Liver (tissue), 9 donors: ENCODE results near the gene SLC7A6. TPM values are rescaled to one million over a fixed set of nuclear protein-coding genes. Genes with fewer than 3 reads are reported as not detected.
A peak's percentile ranks its signal among the peaks of the same experiment; 100 is the strongest.

ENCODE experiments used
- DNase-seq: peaks from one replicate; pipeline ENCODE4 v3.0.0-alpha.2; 2017; ENCODE audit warnings: low spot score
- H3K27ac ChIP-seq, 2 donors: one replicate each; pipeline ENCODE4 v1.7.0; 2013; ENCODE audit warnings: inconsistent platforms in 2 of 2, low read length in 2 of 2, control low read depth in 1 of 2, low read depth in 1 of 2, mild to moderate bottlenecking in 1 of 2
- H3K27me3 ChIP-seq, 4 donors: one replicate each; pipeline versions ENCODE4 v1.6.1 to v1.7.0; 2013; ENCODE audit warnings: low read length in 3 of 4, inconsistent platforms in 1 of 4, mild to moderate bottlenecking in 1 of 4, moderate library complexity in 1 of 4; ENCODE audit not compliant: control insufficient read depth in 4 of 4, insufficient read depth in 4 of 4
- H3K36me3 ChIP-seq, 4 donors: one replicate each; pipeline versions ENCODE4 v1.6.1 to v1.7.0; 2013; ENCODE audit warnings: low read length in 3 of 4, mild to moderate bottlenecking in 3 of 4, low read depth in 1 of 4, moderate library complexity in 1 of 4; ENCODE audit not compliant: control insufficient read depth in 4 of 4, insufficient read depth in 3 of 4
- H3K4me1 ChIP-seq, 4 donors: one replicate each; pipeline versions ENCODE4 v1.6.1 to v1.7.0; 2013; ENCODE audit warnings: low read length in 3 of 4, mild to moderate bottlenecking in 3 of 4, moderate library complexity in 1 of 4; ENCODE audit not compliant: control insufficient read depth in 4 of 4, insufficient read depth in 4 of 4
- H3K4me3 ChIP-seq, 3 donors: one replicate each; pipeline versions ENCODE4 v1.6.1 to v1.7.0; 2013; ENCODE audit warnings: low read length in 3 of 3, control low read depth in 1 of 3, low read depth in 1 of 3, mild to moderate bottlenecking in 1 of 3
- H3K9ac ChIP-seq, 2 donors: one replicate each; pipeline ENCODE4 v1.7.0; 2013; ENCODE audit warnings: low read length in 2 of 2, mild to moderate bottlenecking in 2 of 2, moderate library complexity in 2 of 2, control low read depth in 1 of 2, low read depth in 1 of 2
- H3K9me3 ChIP-seq, 4 donors: one replicate each; pipeline versions ENCODE4 v1.6.1 to v1.7.0; 2013; ENCODE audit warnings: low read length in 3 of 4; ENCODE audit not compliant: control insufficient read depth in 4 of 4
- CTCF ChIP-seq: fragments of 150-350 bp; IDR thresholded peaks from 2 replicates; pipeline ENCODE4 v1.5.1; 2017; ENCODE audit warnings: improper control_type of control experiment, low read depth, low read length; ENCODE audit not compliant: missing input control
- EGR1 ChIP-seq, 2 donors: IDR thresholded peaks; 2 replicates each; pipeline ENCODE4 v1.6.1; 2016 to 2018; ENCODE audit warnings: antibody characterized with exemption in 2 of 2, low read depth in 2 of 2
- FOXA1 ChIP-seq: IDR thresholded peaks from 2 replicates; pipeline ENCODE4 v1.6.1; 2016; ENCODE audit warnings: antibody characterized with exemption
- FOXA2 ChIP-seq: IDR thresholded peaks from 2 replicates; pipeline ENCODE4 v1.6.1; 2016; ENCODE audit warnings: antibody characterized with exemption
- GABPA ChIP-seq, 2 donors: IDR thresholded peaks in 1 of 2; conservative IDR thresholded peaks in 1 of 2; 2 replicates each; pipeline ENCODE4 v1.6.1; 2016; ENCODE audit warnings: antibody characterized with exemption in 2 of 2, mild to moderate bottlenecking in 1 of 2, moderate library complexity in 1 of 2
- HNF4A ChIP-seq, 2 donors: conservative IDR thresholded peaks; 2 replicates each; pipeline ENCODE4 v1.6.1; 2016; ENCODE audit warnings: antibody characterized with exemption in 2 of 2, mild to moderate bottlenecking in 2 of 2
- HNF4G ChIP-seq: IDR thresholded peaks from 2 replicates; pipeline ENCODE4 v1.6.1; 2016; ENCODE audit warnings: antibody characterized with exemption
- JUND ChIP-seq, 2 donors: IDR thresholded peaks; 2 replicates each; pipeline ENCODE4 v1.6.1; 2016; ENCODE audit warnings: antibody characterized with exemption in 2 of 2
- NR2F2 ChIP-seq: IDR thresholded peaks from 2 replicates; pipeline ENCODE4 v1.6.1; 2016; ENCODE audit warnings: antibody characterized with exemption
- RAD21 ChIP-seq, 2 donors: IDR thresholded peaks; 2 replicates each; pipeline ENCODE4 v1.6.1; 2016; ENCODE audit warnings: antibody characterized with exemption in 2 of 2, mild to moderate bottlenecking in 2 of 2
- REST ChIP-seq: IDR thresholded peaks from 2 replicates; pipeline ENCODE4 v1.6.1; 2016; ENCODE audit warnings: antibody characterized with exemption, mild to moderate bottlenecking
- RXRA ChIP-seq, 2 donors: IDR thresholded peaks; 2 replicates each; pipeline ENCODE4 v1.6.1; 2017 to 2018; ENCODE audit warnings: antibody characterized with exemption in 2 of 2, mild to moderate bottlenecking in 1 of 2
- SP1 ChIP-seq: IDR thresholded peaks from 2 replicates; pipeline ENCODE4 v1.6.1; 2018; ENCODE audit warnings: antibody characterized with exemption, mild to moderate bottlenecking
- TAF1 ChIP-seq: conservative IDR thresholded peaks from 2 replicates; pipeline ENCODE4 v1.6.1; 2016; ENCODE audit warnings: antibody characterized with exemption, mild to moderate bottlenecking
- YY1 ChIP-seq: IDR thresholded peaks from 2 replicates; pipeline ENCODE4 v1.6.1; 2016; ENCODE audit warnings: antibody characterized with exemption, mild to moderate bottlenecking
- WGBS: extraction: QIAGEN DNeasy Blood & Tissue Kit; methylation state at CpG from one replicate; pipeline ENCODE4 v1.1.7; 2013; 5-methylcytosine and 5-hydroxymethylcytosine counted together
- polyA plus RNA-seq, 2 donors: library from polyadenylated mRNA; stranded (reverse) in 1 of 2; unstranded in 1 of 2; fragments of 200-250 nt in 1 of 2; fragments of >200 nt in 1 of 2; fragmentation: Nextera tagmentation in 1 of 2; extraction: Ambion mirVana in 1 of 2; gene quantifications; one replicate each; pipeline versions ENCODE4 v1.2.1 to v1.2.3, GENCODE V29; 2013 to 2015
- total RNA-seq, 2 donors: library from RNA; depleted of rRNA; stranded (reverse); fragments of >200 nt; gene quantifications; one replicate each; pipeline ENCODE4 v1.2.3, GENCODE V29; 2014
- TF ChIP-seq, protein P1 (sequence below): IDR thresholded peaks from 2 replicates; pipeline ENCODE4 v1.6.1; 2016; ENCODE audit warnings: antibody characterized with exemption
- TF ChIP-seq, protein P2 (sequence below): IDR thresholded peaks from 2 replicates; pipeline ENCODE4 v1.6.1; 2016; ENCODE audit warnings: antibody characterized with exemption
- TF ChIP-seq, protein P3 (sequence below): IDR thresholded peaks from 2 replicates; pipeline ENCODE4 v1.6.1; 2016; ENCODE audit warnings: antibody characterized with exemption
- donor health status: healthy.
- donor health status: healthy.
- donor health status: healthy.
- donor health status: healthy.
- donor health status: healthy.

SLC7A6 gene
- total and polyA plus RNA-seq, 4 donors, result 1.2 to 4.9 (median 1.9) TPM

DNA sequence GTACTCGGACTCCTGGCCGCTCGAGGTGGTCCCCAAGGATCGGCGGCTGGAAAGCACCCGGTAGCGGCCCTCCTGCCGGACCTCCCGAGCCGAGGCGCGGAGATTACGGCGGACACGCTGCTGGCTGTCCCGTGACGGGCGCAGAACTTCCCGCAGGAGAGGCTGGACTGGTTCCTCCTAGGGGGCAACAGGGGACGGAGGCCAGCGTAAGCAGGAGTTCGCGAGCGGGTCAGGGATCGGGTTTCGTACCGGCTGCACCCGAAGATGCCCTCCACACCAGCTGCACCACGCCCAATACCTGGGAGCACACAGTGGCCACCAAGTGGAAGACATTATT, 46.1 kb downstream of the SLC7A6 start:
- peak overlapping the region; percentile 70 to 76 for H3K27ac ChIP-seq
- H3K9me3 ChIP-seq, result no peaks in the 10 kb centered on the region
- H3K4me1 ChIP-seq, result peaks cover 1 to 41% (median 31%) of the 10 kb centered on the region in 4 donors
- peak overlapping the region; percentile 68 to 88 for H3K9ac ChIP-seq
- TF ChIP-seq GABPA (IDR thresholded peaks at IDR 0.05 in 1 of 2, conservative IDR thresholded peaks at IDR 0.05 in 1 of 2) (no peak), HNF4G (no peak), TAF1 (no peak), RXRA (IDR thresholded peaks at IDR 0.05) (no peak), SP1 (no peak), CTCF (no peak), FOXA2 (no peak), FOXA1 (no peak), NR2F2 (no peak)
- WGBS, result under 1% methylated on average over 29 of the region's 29 CpGs
- H3K36me3 ChIP-seq, result peaks cover 0 to 11% (median 6%) of the 10 kb centered on the region in 4 donors
- no peaks in the 10 kb centered on the region for H3K27me3 ChIP-seq
- H3K4me3 ChIP-seq, result peak overlapping the region; percentile 83 to 97 (median 97)
- DNase-seq, result no peak

- Histone ChIP-seq H3K36me3 (peaks cover 0 to 14% (median 9%) of the 10 kb centered on the region in 4 donors), H3K4me3 (peak within 1 kb of the TSS; percentile 83 to 97 (median 97)), H3K27me3 (no peaks in the 10 kb centered on the region), H3K4me1 (peaks cover 1 to 41% (median 31%) of the 10 kb centered on the region in 4 donors), H3K9ac (peak within 1 kb of the TSS; percentile 68 to 88), H3K9me3 (no peaks in the 10 kb centered on the region), H3K27ac (peak within 1 kb of the TSS; percentile 70 to 76)
- DNase-seq, result peak; percentile 90
- peak; percentile 43 to 63 for TF ChIP-seq RAD21 (IDR thresholded peaks at IDR 0.05)
- peak; percentile 41 for TF ChIP-seq SP1
- TF ChIP-seq EGR1 (IDR thresholded peaks at IDR 0.05; ENCODE audit: low read depth in 2 of 2), result peak in 1 of 2 donors; percentile 73
- peak; percentile 88 for TF ChIP-seq REST
- no peak for TF ChIP-seq FOXA2
- peak; percentile 72 for TF ChIP-seq TAF1
- TF ChIP-seq NR2F2, result no peak
- TF ChIP-seq FOXA1, result no peak
- peak; percentile 98 for TF ChIP-seq YY1
- TF ChIP-seq, protein P1, sequence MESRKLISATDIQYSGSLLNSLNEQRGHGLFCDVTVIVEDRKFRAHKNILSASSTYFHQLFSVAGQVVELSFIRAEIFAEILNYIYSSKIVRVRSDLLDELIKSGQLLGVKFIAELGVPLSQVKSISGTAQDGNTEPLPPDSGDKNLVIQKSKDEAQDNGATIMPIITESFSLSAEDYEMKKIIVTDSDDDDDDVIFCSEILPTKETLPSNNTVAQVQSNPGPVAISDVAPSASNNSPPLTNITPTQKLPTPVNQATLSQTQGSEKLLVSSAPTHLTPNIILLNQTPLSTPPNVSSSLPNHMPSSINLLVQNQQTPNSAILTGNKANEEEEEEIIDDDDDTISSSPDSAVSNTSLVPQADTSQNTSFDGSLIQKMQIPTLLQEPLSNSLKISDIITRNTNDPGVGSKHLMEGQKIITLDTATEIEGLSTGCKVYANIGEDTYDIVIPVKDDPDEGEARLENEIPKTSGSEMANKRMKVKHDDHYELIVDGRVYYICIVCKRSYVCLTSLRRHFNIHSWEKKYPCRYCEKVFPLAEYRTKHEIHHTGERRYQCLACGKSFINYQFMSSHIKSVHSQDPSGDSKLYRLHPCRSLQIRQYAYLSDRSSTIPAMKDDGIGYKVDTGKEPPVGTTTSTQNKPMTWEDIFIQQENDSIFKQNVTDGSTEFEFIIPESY, result peak; percentile 82
- peak in 1 of 2 donors; percentile 85 for TF ChIP-seq GABPA (IDR thresholded peaks at IDR 0.05 in 1 of 2, conservative IDR thresholded peaks at IDR 0.05 in 1 of 2)
- TF ChIP-seq RXRA (IDR thresholded peaks at IDR 0.05), result peak; percentile 30 to 42
- TF ChIP-seq HNF4A (conservative IDR thresholded peaks at IDR 0.05), result peak in 1 of 2 donors; percentile 26
- TF ChIP-seq JUND (IDR thresholded peaks at IDR 0.05), result no peak
- TF ChIP-seq, protein P2, sequence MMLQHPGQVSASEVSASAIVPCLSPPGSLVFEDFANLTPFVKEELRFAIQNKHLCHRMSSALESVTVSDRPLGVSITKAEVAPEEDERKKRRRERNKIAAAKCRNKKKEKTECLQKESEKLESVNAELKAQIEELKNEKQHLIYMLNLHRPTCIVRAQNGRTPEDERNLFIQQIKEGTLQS, result no peak
- peak; percentile 13 for TF ChIP-seq CTCF
- TF ChIP-seq HNF4G, result no peak
- TF ChIP-seq, protein P3, sequence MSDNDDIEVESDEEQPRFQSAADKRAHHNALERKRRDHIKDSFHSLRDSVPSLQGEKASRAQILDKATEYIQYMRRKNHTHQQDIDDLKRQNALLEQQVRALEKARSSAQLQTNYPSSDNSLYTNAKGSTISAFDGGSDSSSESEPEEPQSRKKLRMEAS, result peak; percentile 93
- WGBS, result under 1% methylated on average over 62 of the region's 62 CpGs
Measured at GRCh38 chr16:68310774-68311511, 46.6 kb downstream of the SLC7A6 start, which contains the start of the genes PRMT7 and SLC7A6OS. Gene PRMT7 (plus strand): TSS chr16:68311019. CDS start chr16:68315980, 4,961 bp downstream. Gene SLC7A6OS (minus strand): TSS chr16:68310946. CDS start chr16:68310926, 20 bp downstream.
